GM12874 (cell line): ENCODE results near the gene SCGB3A1.

Experiments
- TF ChIP-seq, protein P1 (sequence below): IDR thresholded peaks from 2 replicates; pipeline ENCODE4 v1.5.1; 2011; ENCODE audit warnings: low read depth, mild to moderate bottlenecking, control low read depth, low read length, moderate library complexity; ENCODE audit not compliant: insufficient read depth

The SCGB3A1 gene

DNA sequence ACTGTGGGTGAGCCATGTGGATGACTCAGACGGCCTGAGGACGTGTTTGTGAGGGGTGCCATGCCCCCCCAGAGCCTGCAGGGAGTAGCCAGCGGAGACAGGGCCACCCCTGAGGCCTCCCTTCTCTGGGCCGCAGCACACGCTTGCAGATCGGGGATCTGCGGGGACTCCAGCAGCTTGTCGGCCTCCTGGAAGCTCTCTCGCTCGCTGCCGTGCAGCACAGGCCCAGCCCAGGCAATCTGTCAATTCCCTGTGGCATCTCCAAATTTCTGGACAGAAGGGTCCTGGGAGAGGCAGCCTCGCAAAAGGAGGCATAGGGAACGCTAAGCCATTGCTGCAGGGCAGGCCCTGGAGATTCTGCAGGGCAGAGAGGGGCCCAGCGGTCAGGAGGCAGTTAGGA, 36.9 kb upstream of the SCGB3A1 start:
- TF ChIP-seq, protein P1, sequence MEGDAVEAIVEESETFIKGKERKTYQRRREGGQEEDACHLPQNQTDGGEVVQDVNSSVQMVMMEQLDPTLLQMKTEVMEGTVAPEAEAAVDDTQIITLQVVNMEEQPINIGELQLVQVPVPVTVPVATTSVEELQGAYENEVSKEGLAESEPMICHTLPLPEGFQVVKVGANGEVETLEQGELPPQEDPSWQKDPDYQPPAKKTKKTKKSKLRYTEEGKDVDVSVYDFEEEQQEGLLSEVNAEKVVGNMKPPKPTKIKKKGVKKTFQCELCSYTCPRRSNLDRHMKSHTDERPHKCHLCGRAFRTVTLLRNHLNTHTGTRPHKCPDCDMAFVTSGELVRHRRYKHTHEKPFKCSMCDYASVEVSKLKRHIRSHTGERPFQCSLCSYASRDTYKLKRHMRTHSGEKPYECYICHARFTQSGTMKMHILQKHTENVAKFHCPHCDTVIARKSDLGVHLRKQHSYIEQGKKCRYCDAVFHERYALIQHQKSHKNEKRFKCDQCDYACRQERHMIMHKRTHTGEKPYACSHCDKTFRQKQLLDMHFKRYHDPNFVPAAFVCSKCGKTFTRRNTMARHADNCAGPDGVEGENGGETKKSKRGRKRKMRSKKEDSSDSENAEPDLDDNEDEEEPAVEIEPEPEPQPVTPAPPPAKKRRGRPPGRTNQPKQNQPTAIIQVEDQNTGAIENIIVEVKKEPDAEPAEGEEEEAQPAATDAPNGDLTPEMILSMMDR: no peak

DNA sequence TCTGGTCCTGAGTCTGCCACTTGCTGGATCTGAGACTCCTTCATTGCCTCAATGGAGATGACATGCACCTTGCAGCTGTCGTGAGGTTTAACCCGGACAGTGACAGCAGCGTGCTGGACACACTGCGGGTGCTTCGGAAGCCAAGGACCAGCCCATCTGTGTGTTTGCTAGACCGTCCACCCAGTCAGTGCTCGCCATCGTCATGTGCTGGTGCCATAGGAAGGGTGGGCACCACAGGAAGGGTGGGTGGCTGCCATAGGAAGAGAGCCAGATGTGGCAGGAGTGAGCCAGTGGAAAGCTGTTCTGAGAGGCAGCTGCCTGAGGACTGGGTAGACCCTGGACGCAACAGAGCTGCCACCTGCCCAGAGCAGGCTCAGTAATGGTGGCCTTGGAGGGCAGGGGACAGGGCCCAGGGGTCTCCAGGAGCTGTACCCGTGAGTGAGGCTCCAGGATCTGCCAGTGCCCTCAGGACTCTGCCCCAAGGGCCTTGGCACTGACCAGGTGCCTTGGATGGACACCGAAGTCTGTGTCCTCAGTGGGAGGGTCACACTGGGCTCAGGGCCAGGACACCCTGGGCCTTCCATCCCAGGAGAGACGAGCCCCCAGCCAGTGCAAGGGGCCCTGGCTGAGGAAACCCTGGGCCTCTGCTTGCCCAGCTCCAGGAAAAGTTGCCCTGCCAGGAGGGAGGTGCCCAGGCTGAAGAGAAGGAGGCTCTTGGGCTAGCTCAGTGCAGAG, 36.3 kb upstream of the SCGB3A1 start:
- TF ChIP-seq, protein P1: no peak

DNA sequence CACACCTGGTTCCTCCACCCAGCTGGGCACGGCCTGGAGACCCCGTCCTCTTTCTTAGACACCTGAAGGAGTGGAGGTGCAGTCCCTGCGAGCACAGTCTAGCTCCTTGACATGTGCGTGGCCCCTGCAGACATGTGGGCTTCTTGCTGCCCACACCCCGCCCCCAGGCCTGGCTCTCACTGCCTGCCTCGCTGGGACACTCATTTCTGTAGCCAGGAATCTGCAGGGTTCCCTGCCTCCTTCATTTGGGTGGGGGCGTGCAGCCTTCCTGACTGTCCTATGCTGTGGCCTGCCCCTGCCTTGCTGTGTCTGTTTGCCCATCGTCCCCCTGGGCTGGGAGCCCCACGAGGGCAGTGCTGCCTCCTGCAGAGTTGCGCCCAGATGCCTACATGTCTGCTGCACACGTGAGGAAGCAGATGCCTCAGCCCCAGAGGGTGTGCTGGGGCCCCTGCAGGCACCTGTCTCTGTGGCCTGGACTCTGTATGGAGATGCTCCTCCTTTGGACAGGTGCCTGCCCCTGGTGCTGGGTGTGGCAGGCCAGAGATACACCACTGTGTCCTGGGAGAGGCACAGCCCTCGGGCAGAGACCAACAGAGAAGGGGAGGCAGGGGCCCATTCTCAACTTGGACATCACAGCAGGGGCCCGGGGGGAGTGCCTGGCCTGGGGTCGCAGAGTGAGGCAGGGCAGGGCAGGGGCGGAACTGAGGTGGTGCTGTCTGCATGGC, 35.5 kb upstream of the SCGB3A1 start:
- TF ChIP-seq, protein P1: no peak

DNA sequence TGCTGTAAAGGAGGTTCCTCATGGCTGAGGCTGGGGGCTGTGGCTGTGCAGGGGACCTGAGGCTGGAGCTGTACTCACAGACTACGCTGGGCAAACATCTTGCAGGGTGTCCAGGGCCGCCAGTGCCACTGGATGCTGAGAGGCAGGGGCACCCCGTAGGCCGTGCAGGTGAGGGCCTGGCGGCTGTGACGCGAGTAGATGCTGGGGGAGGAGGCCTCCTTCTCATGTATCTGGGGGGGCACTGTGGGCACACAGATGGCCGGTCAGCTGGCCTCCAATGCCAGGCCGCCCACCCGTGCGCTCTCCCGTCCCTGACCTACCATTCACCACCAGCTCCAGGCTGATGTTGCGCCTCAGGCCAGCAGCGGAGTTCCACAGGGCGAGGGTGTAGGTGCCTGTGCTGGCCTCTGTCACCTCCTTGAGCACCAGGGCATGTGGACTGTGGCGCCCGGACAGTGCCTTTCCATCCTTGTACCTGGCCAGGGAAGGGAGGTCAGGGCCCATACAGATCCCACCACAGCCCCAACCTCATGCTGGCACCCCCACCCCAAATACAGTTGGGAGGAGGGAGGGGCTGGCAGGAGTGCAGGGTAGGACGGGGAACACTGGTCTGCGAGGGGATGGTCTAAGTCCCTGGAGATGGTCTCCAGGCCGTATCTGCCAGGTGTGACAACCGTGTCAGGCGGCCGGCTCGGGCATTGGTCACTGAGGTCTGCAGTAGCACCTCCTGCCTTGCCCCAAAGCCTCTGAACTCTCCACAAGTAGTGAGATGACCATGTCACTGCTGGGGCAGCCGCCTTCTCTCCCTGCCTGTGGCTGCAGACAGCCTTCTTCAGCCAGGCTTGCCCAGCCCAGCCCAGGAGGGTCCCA, 34.7 kb upstream of the SCGB3A1 start:
- TF ChIP-seq, protein P1: no peak

DNA sequence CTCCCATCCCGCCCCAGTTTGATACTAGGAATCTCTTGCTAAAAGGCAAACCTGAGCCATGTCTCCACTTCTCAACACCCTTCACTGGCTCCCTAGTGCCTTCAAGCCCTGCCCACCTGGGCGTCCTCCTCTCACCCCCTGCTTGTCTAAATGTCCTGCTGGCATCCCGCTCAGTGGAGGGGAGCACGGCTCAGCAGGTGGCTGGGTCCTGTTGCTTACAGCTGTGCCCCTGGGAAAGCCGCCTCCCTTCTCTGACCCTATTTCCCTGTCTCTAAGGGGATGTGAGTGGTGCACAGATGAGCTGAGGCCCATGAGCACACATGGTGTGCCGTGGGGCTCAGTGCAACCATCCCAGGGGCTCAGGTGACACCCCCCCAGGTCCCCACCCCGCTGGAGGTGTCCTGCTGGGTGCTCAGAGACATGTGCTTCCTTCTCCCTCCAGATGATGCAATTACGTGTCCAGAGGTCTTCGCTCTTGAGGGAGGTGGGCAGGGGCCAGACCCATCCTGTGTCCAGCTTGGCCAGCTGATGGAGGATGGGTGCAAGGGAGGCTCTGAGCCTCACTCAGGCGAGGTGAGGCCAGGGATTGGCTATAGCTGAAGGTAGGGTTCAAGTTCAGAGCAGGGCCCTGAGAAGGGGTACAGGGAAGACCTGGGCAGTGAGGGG, 34.0 kb upstream of the SCGB3A1 start:
- TF ChIP-seq, protein P1: no peak

DNA sequence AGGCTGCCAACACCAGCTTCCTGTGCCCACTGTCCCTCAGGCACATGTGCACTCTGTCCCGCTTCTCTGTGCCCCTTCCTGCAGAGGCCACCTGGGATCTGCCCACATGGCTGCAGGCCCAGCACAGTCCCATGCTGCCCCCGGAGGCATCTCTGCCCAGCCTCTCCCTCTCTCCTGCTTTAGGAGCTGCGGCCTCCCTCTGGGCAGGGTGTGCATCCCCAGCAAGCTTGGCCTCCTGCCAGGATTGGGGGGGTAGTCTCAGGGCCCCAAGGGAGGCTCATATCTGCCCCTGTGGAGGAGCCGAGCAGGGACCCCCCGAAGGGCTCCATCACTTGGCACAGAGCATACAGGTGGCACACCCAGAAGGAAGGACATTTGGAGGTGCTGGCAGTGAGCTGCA, 33.3 kb upstream of the SCGB3A1 start:
- TF ChIP-seq, protein P1: no peak

DNA sequence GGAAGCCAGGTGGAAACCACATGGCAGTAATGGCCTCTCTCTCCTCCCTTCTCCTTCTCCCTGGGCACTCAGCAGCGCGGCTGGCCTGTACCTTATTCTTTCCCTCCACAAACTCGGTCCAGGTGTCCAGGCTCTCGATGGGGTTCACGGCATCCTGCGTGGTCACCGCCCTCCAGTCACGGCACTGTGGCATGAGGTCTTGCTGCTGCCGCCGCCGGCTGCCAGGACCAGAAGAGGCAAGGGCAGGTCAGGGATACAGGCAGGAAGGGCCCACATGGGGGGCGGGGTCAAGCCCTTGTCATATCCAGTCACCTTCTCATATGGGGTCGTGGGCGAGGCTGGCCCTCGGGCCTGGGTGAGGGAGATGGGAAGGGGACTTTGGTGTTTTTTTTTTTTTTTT, 32.5 kb upstream of the SCGB3A1 start:
- TF ChIP-seq, protein P1: no peak
